ENCODE data around the gene MSX2.
"Not testable (repeated sequence)": the region's sequence is repeated elsewhere in the genome, so short reads cannot be mapped to it uniquely, and the experiment has no call there.

The MSX2 gene

GRCh38 chr5:174733091-174733690 lies 8.8 kb downstream of the MSX2 start:
- no peak for DNase-seq (ENCODE audit: low read depth in 2 of 3, low spot score in 2 of 3)

DNA sequence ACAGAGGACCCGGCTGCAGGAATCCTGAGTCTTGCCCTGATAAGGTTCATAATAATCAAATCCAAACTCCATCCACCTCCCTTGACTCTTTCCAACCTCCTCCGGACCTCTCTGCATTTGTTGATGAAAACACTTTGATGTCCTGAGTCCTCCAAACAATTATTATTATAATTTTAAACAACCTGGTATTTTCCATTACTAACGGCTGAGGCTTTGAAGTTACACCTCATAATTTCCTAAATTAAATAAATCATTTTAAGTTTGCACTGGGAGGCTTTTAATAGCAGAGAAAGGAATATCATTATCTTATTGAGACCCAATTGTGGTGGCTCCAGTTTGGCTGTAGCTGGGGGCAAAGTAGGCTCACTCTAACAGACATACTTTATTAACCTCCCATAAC lies 9.5 kb downstream of the MSX2 start:
- DNase-seq (ENCODE audit: low read depth in 2 of 3, low spot score in 2 of 3), result no peak

- no peak for DNase-seq (ENCODE audit: low read depth in 2 of 3, low spot score in 2 of 3)
These were observed 10.5 kb downstream of the MSX2 start for GRCh38 chr5:174734571-174735497.

DNA sequence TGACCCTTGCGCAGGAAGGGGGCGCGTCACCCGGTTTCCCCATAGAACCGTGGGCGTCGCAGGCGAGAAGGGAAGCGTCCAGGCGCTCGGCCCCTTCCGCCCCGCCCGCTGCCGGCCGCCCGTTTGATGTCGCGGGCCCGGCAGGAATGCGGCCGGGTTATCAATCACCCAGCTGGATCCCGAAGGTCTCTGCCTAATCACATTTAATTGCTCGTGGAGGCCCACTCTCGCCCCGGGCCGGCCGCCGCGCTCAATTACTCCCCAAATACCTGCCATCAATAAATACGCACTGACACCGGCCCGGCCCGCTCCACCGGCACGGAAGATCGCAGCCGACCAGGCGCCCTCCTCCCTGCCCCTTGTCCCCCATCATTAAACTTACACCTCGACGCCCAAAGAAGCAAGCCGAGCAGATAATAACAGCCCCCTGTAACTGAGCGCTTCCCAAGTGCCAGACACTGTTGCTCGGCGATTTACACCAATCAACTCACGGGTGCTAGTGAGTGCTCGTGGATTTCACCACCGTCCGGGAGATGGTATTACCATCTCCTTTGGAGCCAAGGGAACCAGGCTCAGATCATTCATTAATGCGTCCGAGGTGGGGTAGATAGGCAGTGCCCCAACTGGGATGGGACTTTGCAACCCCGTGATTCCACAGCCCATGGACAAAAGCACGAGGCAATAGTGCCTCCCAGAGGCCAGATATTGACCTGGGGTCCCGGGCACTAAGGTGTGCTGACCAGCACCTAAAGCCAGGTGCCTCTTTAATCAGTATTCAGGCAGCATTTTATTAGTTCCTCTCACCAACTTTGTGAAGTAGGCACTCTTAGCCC lies 11.3 kb downstream of the MSX2 start:
- no peak for DNase-seq (ENCODE audit: low read depth in 2 of 3, low spot score in 2 of 3)

DNA sequence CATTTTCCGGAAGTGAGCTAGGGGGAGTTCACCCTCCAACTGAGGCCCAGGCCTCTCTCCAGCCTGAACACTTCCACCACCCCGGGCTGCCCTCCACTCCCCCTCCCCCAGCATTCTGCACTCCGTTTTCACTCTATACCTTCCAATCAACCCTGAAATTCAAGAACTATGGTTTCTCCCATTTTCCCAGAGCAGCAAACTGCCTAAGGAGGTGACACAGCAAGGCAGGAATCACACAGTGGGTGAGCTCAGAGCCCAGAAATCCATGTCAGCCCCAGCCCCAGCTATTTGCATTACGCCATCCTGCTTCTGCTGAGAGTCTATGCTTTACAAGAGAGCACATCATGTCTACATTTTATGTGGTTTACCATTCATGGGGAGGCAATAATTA lies 11.9 kb downstream of the MSX2 start:
- no peak for DNase-seq (ENCODE audit: low read depth in 2 of 3, low spot score in 2 of 3)

DNA sequence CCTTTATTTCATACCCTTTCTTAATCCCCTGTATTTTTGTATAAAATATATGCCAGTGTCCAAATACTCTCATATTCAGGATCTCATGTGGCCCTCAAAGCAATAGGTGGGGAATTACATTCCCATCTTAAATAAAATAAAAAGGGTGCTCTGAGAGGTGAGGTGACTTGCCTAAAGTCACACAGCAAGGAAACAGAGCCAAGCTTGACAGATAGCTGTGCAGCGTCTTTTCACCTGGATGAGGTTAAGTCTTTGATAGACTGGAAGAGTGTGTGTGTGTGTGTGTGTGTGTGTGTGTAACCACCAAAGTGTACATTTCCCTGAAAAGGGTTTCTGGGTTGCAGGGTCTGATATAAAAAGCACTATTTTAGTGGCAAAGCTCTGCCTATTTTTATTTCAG lies 12.4 kb downstream of the MSX2 start:
- no peak for DNase-seq (ENCODE audit: low read depth in 2 of 3, low spot score in 2 of 3)

DNA sequence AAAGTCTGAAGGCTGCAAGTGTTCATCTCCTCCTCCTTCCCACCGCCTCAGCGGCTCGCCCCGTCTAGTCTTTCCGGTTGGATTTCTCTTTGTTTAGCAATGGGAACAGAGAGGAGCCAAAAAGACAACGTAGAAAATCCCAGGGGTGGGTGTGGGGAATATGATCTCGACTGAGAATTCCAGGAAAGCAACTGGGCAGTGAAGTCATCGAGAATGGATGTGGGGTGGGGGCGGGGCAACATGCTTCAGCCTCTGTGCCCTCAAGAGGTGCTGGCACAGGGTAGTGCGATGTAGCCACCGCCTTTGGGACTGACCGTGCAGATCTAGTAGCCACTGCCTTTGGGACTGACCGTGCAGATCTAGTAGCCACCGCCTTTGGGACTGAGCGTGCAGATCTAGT lies 12.9 kb downstream of the MSX2 start:
- no peak for DNase-seq (ENCODE audit: low read depth in 2 of 3, low spot score in 2 of 3)

DNA sequence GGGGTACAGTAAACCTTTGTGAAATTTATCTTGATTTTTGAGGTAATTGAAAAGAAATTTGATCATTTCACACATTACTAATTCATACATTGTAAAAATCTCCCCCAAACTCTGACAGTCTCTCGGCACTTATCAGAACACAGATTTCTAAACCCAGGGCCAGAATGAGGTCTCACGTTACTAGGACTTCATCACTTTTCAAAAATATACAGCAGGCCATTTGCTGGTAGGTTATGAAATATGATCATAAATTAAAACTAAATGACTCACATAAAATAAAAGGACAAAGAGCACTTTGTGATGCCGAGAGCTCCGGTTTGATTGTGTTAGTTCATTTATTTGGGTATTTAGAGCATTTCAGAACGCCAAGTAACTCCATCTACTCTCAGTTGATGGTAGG lies 17.0 kb downstream of the MSX2 start:
- DNase-seq (ENCODE audit: low read depth in 2 of 3, low spot score in 2 of 3), result no peak

- DNase-seq (ENCODE audit: low read depth in 2 of 3, low spot score in 2 of 3), result no peak
These were observed 20.5 kb downstream of the MSX2 start for GRCh38 chr5:174744896-174745295.

GRCh38 chr5:174745590-174746103 lies 21.3 kb downstream of the MSX2 start:
- DNase-seq (ENCODE audit: low read depth in 2 of 3, low spot score in 2 of 3), result no peak

GRCh38 chr5:174750711-174751110 lies 26.3 kb downstream of the MSX2 start:
- no peak for DNase-seq (ENCODE audit: low read depth in 2 of 3, low spot score in 2 of 3)

- DNase-seq (ENCODE audit: low read depth in 2 of 3, low spot score in 2 of 3), result no peak
These were observed 27.0 kb downstream of the MSX2 start for GRCh38 chr5:174751154-174752000.

DNA sequence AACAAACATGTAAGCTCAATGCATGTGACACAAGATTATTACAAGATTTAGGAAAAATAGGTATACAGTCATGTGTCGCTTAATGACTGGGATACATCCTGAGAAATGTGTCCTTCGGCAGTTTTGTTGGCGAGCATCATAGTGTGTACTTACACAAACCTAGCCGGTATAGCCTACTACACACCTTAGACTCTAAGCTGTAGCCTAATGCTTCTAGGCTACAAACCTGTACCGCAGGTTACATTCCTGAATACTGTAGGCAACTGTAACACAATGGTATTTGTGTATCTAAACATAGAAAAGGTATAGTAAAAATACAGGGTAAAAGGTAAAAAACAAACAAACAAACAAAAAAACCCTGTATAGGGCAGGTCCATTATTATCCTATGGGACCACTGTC lies 27.7 kb downstream of the MSX2 start:
- DNase-seq (ENCODE audit: low read depth in 2 of 3, low spot score in 2 of 3), result no peak

GRCh38 chr5:174755106-174755505 lies 30.7 kb downstream of the MSX2 start:
- DNase-seq (ENCODE audit: low read depth in 2 of 3, low spot score in 2 of 3), result no peak

GRCh38 chr5:174759091-174759490 lies 34.7 kb downstream of the MSX2 start:
- DNase-seq (ENCODE audit: low read depth in 2 of 3, low spot score in 2 of 3), result no peak

GRCh38 chr5:174760721-174761120 lies 36.3 kb downstream of the MSX2 start:
- no peak for DNase-seq (ENCODE audit: low read depth in 2 of 3, low spot score in 2 of 3)

GRCh38 chr5:174761341-174761740 lies 37.0 kb downstream of the MSX2 start:
- not testable (repeated sequence) for DNase-seq (ENCODE audit: low read depth in 2 of 3, low spot score in 2 of 3)

- no peak for DNase-seq (ENCODE audit: low read depth in 2 of 3, low spot score in 2 of 3)
These were observed 39.9 kb downstream of the MSX2 start for GRCh38 chr5:174764309-174764708.

DNA sequence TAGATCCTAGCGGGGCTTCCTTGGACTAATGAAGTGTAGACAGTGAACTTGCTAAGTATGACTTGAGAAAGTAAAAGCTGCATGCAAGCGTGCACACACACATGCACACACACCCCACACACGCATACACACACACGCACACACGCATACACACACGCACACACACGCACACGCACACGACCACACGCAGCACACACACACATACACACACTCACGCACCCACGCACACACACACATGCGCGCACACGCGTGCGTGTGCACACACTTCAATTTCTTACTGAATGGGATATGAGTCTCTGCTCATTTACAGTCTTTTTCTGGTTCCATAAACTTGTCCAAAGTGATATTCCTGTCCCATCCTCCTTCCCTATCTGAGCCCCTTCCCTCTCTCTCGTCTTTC lies 41.2 kb downstream of the MSX2 start:
- DNase-seq (ENCODE audit: low read depth in 2 of 3, low spot score in 2 of 3), result no peak

DNA sequence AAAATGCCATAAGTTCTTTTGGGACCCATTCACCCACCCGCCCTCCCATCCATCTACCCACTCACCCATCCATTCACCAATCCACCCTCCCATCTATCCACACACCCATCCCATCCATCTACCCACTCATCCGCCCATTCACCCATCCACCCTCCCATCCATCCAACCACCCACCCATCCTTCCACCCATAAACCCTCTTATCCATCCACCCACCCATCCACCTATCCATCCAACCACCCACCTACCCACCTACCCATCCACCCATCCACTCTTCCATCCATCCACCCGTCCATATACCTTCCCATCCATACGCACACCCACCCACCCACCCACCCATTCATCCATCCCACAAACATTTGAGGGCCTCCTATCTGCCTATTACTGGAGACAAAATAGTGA lies 43.3 kb downstream of the MSX2 start:
- DNase-seq (ENCODE audit: low read depth in 2 of 3, low spot score in 2 of 3), result no peak

DNA sequence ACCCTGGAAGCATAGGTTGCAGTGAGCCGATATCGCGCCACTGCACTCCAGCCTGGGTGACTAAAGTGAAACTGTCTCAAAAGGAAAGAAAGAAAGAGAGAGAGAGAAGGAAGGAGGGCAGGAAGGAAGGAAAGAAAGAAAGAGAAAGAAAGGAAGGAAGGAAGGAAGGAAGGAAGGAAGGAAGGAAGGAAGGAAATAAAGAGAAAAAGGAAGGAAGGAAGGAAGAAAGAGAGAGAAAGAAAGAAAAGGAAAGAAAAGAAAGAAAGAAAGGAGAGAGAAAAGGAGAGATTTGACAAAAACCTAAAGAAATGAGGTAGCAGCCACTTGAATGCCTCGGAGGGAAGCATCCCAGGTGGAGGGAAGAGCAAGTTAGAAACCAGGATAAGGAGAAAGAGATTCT lies 44.6 kb downstream of the MSX2 start:
- no peak for DNase-seq (ENCODE audit: low read depth in 2 of 3, low spot score in 2 of 3)

All from activated CD8-positive, alpha-beta memory T cell treated with anti-CD3 and anti-CD28 coated beads for 48 hours (primary cell).